RWPE2 (cell line): Measurements from ENCODE around the gene FAM221A.
A peak's percentile ranks its signal among the peaks of the same experiment; 100 is the strongest.

ENCODE experiments used
- ATAC-seq: fragments of 200-7000 bp; cut with Tn5 transposase; 3 replicates; pipeline ENCODE4 v1.9.1; 2021; ENCODE audit warnings: low read depth
- DNase-seq: peaks from one replicate; pipeline ENCODE4 v3.0.0-alpha.2; 2020; ENCODE audit warnings: low spot score
- H3K27ac ChIP-seq: fragments of 450-650 bp; 2 replicates; pipeline ENCODE4 v1.5.1; 2017; ENCODE audit warnings: mild to moderate bottlenecking; ENCODE audit not compliant: poor library complexity, severe bottlenecking
- H3K27me3 ChIP-seq: fragments of 250-450 bp; sonication (Bioruptor Pico); 2 replicates; pipeline ENCODE4 v1.5.1; 2021; ENCODE audit warnings: mild to moderate bottlenecking, moderate library complexity; ENCODE audit not compliant: insufficient read depth, poor library complexity, severe bottlenecking
- H3K36me3 ChIP-seq: fragments of 250-450 bp; sonication (Bioruptor Pico); 2 replicates; pipeline ENCODE4 v1.5.1; 2020; ENCODE audit warnings: low read depth, mild to moderate bottlenecking, moderate library complexity
- H3K4me1 ChIP-seq: fragments of 250-450 bp; sonication (Bioruptor Pico); 2 replicates; pipeline ENCODE4 v1.5.1; 2021; ENCODE audit warnings: mild to moderate bottlenecking, moderate library complexity; ENCODE audit not compliant: insufficient read depth, poor library complexity, severe bottlenecking
- H3K4me3 ChIP-seq: fragments of 250-450 bp; sonication (Bioruptor Pico); 2 replicates; pipeline ENCODE4 v1.5.1; 2021; ENCODE audit warnings: mild to moderate bottlenecking, moderate library complexity; ENCODE audit not compliant: severe bottlenecking
- H3K9me3 ChIP-seq: fragments of 250-450 bp; sonication (Bioruptor Pico); 2 replicates; pipeline ENCODE4 v1.5.1; 2021; ENCODE audit warnings: mild to moderate bottlenecking, moderate library complexity; ENCODE audit not compliant: severe bottlenecking
- TF ChIP-seq, protein P1 (sequence below): fragments of 450-650 bp; IDR thresholded peaks from one replicate; pipeline ENCODE4 v1.5.1; 2017; ENCODE audit warnings: mild to moderate bottlenecking, moderate library complexity; ENCODE audit not compliant: poor library complexity, severe bottlenecking

Gene FAM221A

DNA sequence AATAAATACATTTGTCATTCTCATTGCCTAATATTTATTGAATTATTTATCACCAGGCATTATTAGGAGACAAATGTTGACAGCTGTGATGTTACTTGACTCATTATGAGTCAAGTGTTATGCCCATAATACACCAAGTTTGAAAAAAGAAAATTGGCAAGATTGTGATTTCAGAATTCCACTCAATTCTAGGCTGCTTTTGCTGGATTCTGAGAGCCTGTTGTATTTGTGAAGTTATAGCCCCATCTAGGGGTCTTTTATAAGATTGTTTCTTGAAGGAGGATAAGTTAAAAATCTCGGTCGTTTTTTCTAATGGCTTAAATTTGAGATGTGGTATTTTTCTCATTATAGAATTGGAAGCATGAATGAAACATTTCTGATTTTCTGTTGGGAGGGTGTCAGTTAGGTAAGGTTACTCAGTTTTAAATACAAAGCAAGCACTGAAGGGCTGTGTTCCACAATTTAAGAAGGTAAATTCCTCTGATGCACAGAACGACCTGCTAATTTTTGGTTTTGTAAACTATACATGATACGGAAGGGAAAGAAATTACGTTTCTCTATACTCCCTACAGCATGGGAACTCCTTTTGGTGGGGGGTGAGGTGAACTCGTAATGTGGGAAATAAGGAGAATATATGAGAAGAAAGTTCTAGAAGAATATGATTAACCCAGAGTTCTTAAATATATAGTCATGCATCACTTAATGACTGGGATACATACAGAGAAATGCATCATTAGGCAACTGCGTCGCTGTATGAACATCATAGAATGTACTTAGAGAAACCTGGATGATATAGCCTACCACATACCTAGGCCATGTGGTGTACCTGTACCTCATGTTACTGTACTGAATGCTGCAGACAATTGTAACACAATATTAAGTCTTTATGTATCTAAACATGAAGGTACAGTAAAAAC, 32.6 kb downstream of the FAM221A start:
- no peaks in the 10 kb centered on the region for H3K36me3 ChIP-seq
- TF ChIP-seq, protein P1, sequence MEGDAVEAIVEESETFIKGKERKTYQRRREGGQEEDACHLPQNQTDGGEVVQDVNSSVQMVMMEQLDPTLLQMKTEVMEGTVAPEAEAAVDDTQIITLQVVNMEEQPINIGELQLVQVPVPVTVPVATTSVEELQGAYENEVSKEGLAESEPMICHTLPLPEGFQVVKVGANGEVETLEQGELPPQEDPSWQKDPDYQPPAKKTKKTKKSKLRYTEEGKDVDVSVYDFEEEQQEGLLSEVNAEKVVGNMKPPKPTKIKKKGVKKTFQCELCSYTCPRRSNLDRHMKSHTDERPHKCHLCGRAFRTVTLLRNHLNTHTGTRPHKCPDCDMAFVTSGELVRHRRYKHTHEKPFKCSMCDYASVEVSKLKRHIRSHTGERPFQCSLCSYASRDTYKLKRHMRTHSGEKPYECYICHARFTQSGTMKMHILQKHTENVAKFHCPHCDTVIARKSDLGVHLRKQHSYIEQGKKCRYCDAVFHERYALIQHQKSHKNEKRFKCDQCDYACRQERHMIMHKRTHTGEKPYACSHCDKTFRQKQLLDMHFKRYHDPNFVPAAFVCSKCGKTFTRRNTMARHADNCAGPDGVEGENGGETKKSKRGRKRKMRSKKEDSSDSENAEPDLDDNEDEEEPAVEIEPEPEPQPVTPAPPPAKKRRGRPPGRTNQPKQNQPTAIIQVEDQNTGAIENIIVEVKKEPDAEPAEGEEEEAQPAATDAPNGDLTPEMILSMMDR: peak; percentile 82
- ATAC-seq (peak; percentile 24), DNase-seq (no peak)
- H3K9me3 ChIP-seq: no peaks in the 10 kb centered on the region
- H3K4me1 ChIP-seq: peaks cover 22% of the 10 kb centered on the region
- H3K27ac ChIP-seq: peak overlapping the region; percentile 65
- no peak overlapping the region for H3K4me3 ChIP-seq
- H3K27me3 ChIP-seq: no peaks in the 10 kb centered on the region

DNA sequence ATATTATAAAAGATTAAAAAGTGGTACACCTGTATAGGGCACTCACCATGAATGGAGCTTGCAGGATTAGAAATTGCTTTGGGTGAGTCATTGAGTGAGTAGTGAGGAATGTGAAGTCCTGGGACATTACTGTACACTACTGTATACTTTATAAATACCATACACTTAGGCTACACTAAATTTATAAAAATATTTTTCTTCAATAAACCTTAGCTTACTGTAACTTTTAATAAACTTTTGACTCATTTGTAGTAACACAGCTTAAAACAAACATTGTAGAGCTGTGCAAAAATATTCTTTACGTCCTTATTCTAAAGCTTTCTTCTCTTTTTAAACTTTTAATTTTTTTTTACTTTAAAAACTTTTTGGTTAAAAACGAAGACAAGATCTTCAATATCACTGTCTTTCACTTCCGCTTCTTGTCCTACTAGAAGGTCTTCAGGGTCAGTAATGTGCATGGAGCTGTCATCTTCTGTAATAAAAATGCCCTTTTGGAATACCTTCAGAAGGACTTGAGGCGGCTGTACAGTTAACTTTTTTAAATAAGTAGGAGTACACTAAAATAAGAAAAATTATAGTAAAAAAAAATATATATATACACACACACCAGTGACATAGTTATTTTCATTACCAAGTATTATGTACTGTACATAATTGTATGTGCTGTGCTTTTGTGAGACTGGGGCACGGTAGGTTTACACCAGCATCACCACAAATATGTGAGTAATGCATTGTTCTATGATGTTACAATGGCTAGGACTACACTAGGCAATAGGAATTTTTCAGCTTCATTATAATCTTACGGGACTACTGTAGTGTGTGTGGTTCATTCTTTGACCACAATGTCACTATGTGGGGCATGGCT, 33.5 kb downstream of the FAM221A start:
- ATAC-seq (peak; percentile 96), DNase-seq (peak; percentile 42)
- Histone ChIP-seq H3K9me3 (no peaks in the 10 kb centered on the region), H3K27ac (peak overlapping the region; percentile 65), H3K27me3 (no peaks in the 10 kb centered on the region), H3K4me3 (no peak overlapping the region), H3K4me1 (peaks cover 22% of the 10 kb centered on the region), H3K36me3 (no peaks in the 10 kb centered on the region)
- TF ChIP-seq, protein P1: no peak

DNA sequence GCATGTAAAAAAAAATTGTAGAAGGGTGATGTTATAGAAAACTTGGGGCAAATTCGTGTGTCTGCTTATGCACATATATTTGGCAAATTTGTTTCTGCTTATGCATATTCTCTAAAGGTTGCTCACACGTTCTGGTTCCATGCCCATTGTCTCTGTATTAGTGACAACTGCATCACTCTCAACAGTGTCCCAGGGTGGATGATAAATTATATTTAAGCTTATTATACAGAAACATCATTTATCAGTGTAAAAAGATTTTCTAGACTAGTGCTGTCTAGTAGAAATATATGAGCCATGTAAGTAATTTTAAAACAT, 34.1 kb downstream of the FAM221A start:
- ATAC-seq (no peak), DNase-seq (no peak)
- Histone ChIP-seq H3K9me3 (no peaks in the 10 kb centered on the region), H3K36me3 (no peaks in the 10 kb centered on the region), H3K4me3 (no peak overlapping the region), H3K27me3 (no peaks in the 10 kb centered on the region), H3K4me1 (peaks cover 22% of the 10 kb centered on the region), H3K27ac (peak overlapping the region; percentile 65)
- TF ChIP-seq, protein P1: no peak

DNA sequence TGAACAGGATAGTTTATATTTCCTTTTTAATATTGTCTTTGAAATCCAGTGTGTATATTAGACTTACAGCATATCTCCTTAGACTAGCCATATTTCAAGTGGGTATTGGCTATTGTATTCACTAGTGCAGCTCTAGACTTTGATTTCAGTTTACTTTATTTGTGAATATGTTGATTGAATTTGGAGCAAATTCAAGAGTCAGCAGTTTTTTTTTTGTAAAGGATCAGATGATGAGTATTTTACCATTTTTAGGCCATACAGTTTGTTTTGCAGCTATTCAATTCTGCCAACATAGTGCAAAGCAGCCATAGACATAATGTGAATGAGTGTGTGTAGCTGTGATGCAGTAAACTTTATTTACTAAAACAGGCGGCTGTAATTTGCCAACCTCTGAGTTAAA, 34.6 kb downstream of the FAM221A start:
- no peak overlapping the region for H3K27ac ChIP-seq
- ATAC-seq: no peak
- peaks cover 22% of the 10 kb centered on the region for H3K4me1 ChIP-seq
- no peaks in the 10 kb centered on the region for H3K27me3 ChIP-seq
- no peak for DNase-seq
- no peak overlapping the region for H3K4me3 ChIP-seq
- TF ChIP-seq, protein P1: no peak
- H3K9me3 ChIP-seq: no peaks in the 10 kb centered on the region
- H3K36me3 ChIP-seq: no peaks in the 10 kb centered on the region
